Measurements from ENCODE around the gene SPDYC. TPM values are rescaled to one million over a fixed set of nuclear protein-coding genes. Genes with fewer than 3 reads are reported as not detected.
A peak's percentile ranks its signal among the peaks of the same experiment; 100 is the strongest.

The SPDYC gene
- total and polyA plus RNA-seq, 2 of the 13 experiments (the other 11 are each of a cell fraction or from before 2014, with no cell fraction given): 0.15 to 0.33 TPM

DNA sequence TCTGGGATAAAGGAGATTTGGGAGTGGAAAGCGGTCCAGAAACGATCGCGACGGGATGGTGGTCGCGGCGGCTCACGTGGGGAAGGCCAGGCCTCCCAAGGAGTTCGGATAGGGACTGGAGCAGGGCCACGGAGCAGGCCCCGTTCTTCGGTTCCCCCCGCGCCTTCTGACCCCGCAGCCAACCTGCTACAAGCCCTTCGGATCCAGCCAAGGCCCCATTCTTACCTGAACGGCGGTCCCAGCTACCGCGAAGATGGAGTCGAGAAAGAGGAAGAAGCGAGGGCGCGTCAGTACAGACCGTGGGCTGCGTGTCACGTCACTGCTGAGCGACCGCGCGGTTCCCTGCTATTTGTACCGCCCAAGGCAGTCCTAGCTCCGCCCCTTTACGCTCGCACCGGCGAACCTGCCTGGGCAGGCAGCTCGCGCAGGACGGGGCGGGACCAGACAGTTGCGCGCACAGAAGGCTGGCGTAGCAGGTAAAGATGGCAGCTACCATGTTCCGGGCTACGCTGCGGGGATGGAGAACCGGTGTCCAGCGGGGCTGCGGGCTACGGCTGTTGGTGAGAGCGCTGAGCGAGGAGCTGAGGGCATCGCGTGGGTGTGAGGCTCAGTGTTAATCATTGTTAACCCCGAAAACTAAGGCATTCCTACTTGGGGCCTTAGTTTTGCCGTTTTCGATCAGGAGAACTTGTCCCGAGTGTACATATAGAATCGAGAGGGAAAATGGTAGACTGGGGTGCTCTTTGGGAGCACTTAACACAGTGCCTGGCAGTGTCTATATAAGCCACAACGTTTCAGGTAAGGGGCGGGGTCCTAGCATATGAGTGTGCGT, 48.0 kb upstream of the SPDYC start, which contains the start of the genes FAU and MRPL49 (continued):
- TF ChIP-seq, protein P1, sequence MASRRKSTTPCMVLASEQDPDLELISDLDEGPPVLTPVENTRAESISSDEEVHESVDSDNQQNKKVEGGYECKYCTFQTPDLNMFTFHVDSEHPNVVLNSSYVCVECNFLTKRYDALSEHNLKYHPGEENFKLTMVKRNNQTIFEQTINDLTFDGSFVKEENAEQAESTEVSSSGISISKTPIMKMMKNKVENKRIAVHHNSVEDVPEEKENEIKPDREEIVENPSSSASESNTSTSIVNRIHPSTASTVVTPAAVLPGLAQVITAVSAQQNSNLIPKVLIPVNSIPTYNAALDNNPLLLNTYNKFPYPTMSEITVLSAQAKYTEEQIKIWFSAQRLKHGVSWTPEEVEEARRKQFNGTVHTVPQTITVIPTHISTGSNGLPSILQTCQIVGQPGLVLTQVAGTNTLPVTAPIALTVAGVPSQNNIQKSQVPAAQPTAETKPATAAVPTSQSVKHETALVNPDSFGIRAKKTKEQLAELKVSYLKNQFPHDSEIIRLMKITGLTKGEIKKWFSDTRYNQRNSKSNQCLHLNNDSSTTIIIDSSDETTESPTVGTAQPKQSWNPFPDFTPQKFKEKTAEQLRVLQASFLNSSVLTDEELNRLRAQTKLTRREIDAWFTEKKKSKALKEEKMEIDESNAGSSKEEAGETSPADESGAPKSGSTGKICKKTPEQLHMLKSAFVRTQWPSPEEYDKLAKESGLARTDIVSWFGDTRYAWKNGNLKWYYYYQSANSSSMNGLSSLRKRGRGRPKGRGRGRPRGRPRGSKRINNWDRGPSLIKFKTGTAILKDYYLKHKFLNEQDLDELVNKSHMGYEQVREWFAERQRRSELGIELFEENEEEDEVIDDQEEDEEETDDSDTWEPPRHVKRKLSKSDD (CRISPR knock-in tag; IDR thresholded peaks at IDR 0.05; ENCODE audit: low read depth): peak; percentile 98
- TF ChIP-seq, protein P2, sequence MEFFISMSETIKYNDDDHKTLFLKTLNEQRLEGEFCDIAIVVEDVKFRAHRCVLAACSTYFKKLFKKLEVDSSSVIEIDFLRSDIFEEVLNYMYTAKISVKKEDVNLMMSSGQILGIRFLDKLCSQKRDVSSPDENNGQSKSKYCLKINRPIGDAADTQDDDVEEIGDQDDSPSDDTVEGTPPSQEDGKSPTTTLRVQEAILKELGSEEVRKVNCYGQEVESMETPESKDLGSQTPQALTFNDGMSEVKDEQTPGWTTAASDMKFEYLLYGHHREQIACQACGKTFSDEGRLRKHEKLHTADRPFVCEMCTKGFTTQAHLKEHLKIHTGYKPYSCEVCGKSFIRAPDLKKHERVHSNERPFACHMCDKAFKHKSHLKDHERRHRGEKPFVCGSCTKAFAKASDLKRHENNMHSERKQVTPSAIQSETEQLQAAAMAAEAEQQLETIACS (CRISPR knock-in tag; IDR thresholded peaks at IDR 0.05): peak; percentile 75
- TF ChIP-seq ZMAT3 (CRISPR knock-in tag; conservative IDR thresholded peaks at IDR 0.05) (peak; percentile 73), KMT2A (CRISPR knock-in tag; IDR thresholded peaks at IDR 0.05) (peak; percentile 90), ZNF543 (CRISPR knock-in tag; IDR thresholded peaks at IDR 0.05) (peak; percentile 64; the same call in 1 of the 2 replicates), ZFY (CRISPR knock-in tag; IDR thresholded peaks at IDR 0.05) (peak; percentile 94; the same call in 1 of the 2 replicates), SYNCRIP (IDR thresholded peaks at IDR 0.05; ENCODE audit: insufficient read depth, low read depth, low read length) (no peak), MED1 (CRISPR knock-in tag; IDR thresholded peaks at IDR 0.05) (peak; percentile 80), ATRX (CRISPR knock-in tag; IDR thresholded peaks at IDR 0.05; ENCODE audit: borderline replicate concordance) (no peak)
- TF ChIP-seq, protein P3, sequence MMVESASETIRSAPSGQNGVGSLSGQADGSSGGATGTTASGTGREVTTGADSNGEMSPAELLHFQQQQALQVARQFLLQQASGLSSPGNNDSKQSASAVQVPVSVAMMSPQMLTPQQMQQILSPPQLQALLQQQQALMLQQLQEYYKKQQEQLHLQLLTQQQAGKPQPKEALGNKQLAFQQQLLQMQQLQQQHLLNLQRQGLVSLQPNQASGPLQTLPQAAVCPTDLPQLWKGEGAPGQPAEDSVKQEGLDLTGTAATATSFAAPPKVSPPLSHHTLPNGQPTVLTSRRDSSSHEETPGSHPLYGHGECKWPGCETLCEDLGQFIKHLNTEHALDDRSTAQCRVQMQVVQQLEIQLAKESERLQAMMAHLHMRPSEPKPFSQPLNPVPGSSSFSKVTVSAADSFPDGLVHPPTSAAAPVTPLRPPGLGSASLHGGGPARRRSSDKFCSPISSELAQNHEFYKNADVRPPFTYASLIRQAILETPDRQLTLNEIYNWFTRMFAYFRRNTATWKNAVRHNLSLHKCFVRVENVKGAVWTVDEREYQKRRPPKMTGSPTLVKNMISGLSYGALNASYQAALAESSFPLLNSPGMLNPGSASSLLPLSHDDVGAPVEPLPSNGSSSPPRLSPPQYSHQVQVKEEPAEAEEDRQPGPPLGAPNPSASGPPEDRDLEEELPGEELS (CRISPR knock-in tag; IDR thresholded peaks at IDR 0.05): peak; percentile 18; the same call in 1 of the 2 replicates
- TF ChIP-seq, protein P4, sequence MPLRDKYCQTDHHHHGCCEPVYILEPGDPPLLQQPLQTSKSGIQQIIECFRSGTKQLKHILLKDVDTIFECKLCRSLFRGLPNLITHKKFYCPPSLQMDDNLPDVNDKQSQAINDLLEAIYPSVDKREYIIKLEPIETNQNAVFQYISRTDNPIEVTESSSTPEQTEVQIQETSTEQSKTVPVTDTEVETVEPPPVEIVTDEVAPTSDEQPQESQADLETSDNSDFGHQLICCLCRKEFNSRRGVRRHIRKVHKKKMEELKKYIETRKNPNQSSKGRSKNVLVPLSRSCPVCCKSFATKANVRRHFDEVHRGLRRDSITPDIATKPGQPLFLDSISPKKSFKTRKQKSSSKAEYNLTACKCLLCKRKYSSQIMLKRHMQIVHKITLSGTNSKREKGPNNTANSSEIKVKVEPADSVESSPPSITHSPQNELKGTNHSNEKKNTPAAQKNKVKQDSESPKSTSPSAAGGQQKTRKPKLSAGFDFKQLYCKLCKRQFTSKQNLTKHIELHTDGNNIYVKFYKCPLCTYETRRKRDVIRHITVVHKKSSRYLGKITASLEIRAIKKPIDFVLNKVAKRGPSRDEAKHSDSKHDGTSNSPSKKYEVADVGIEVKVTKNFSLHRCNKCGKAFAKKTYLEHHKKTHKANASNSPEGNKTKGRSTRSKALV (CRISPR knock-in tag; IDR thresholded peaks at IDR 0.05): peak; percentile 38; the same call in 1 of the 2 replicates
- TF ChIP-seq, protein P5, sequence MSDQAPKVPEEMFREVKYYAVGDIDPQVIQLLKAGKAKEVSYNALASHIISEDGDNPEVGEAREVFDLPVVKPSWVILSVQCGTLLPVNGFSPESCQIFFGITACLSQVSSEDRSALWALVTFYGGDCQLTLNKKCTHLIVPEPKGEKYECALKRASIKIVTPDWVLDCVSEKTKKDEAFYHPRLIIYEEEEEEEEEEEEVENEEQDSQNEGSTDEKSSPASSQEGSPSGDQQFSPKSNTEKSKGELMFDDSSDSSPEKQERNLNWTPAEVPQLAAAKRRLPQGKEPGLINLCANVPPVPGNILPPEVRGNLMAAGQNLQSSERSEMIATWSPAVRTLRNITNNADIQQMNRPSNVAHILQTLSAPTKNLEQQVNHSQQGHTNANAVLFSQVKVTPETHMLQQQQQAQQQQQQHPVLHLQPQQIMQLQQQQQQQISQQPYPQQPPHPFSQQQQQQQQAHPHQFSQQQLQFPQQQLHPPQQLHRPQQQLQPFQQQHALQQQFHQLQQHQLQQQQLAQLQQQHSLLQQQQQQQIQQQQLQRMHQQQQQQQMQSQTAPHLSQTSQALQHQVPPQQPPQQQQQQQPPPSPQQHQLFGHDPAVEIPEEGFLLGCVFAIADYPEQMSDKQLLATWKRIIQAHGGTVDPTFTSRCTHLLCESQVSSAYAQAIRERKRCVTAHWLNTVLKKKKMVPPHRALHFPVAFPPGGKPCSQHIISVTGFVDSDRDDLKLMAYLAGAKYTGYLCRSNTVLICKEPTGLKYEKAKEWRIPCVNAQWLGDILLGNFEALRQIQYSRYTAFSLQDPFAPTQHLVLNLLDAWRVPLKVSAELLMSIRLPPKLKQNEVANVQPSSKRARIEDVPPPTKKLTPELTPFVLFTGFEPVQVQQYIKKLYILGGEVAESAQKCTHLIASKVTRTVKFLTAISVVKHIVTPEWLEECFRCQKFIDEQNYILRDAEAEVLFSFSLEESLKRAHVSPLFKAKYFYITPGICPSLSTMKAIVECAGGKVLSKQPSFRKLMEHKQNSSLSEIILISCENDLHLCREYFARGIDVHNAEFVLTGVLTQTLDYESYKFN (CRISPR knock-in tag; conservative IDR thresholded peaks at IDR 0.05): peak; percentile 61
- TF ChIP-seq, protein P6, sequence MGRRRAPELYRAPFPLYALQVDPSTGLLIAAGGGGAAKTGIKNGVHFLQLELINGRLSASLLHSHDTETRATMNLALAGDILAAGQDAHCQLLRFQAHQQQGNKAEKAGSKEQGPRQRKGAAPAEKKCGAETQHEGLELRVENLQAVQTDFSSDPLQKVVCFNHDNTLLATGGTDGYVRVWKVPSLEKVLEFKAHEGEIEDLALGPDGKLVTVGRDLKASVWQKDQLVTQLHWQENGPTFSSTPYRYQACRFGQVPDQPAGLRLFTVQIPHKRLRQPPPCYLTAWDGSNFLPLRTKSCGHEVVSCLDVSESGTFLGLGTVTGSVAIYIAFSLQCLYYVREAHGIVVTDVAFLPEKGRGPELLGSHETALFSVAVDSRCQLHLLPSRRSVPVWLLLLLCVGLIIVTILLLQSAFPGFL (CRISPR knock-in tag; IDR thresholded peaks at IDR 0.05): no peak

Data from HepG2 (cell line).